Jurkat, Clone E6-1 (cell line): ENCODE data around the gene NIT1.
"Not testable (repeated sequence)": the region's sequence is repeated elsewhere in the genome, so short reads cannot be mapped to it uniquely, and the experiment has no call there.

ENCODE experiments used
- DNase-seq: peaks from one replicate; pipeline ENCODE4 v3.0.0-alpha.2; 2011; ENCODE audit warnings: low read depth, low spot score
- H3K4me3 ChIP-seq: 2 replicates; pipeline ENCODE4 v1.5.1; 2011; ENCODE audit warnings: mild to moderate bottlenecking, low read length, control low read depth, moderate library complexity

NIT1 gene

GRCh38 chr1:161100556-161100955, 17.3 kb upstream of the NIT1 start:
- no peak overlapping the region for H3K4me3 ChIP-seq
- no peak for DNase-seq

GRCh38 chr1:161106431-161106830, 11.5 kb upstream of the NIT1 start:
- no peak for DNase-seq
- no peak overlapping the region for H3K4me3 ChIP-seq

GRCh38 chr1:161111117-161111516, 6.8 kb upstream of the NIT1 start:
- DNase-seq: no peak
- H3K4me3 ChIP-seq: no peak overlapping the region

- no peak for DNase-seq
- no peak overlapping the region for H3K4me3 ChIP-seq
Measured at GRCh38 chr1:161111527-161111926, 6.4 kb upstream of the NIT1 start.

GRCh38 chr1:161113915-161114314, 4.0 kb upstream of the NIT1 start:
- no peak for DNase-seq
- no peak overlapping the region for H3K4me3 ChIP-seq

- no peak overlapping the region for H3K4me3 ChIP-seq
- DNase-seq: no peak
Measured at GRCh38 chr1:161114556-161114955, 3.3 kb upstream of the NIT1 start.

GRCh38 chr1:161115132-161115711, 2.7 kb upstream of the NIT1 start:
- H3K4me3 ChIP-seq: no peak overlapping the region
- DNase-seq: no peak

GRCh38 chr1:161115961-161116360, 1.9 kb upstream of the NIT1 start:
- not testable (repeated sequence) for H3K4me3 ChIP-seq

GRCh38 chr1:161119092-161119903, 1.4 kb downstream of the NIT1 start:
- peak; percentile 58 for DNase-seq
- H3K4me3 ChIP-seq: peak overlapping the region; percentile 100

More at GRCh38 chr1:161115961-161116360, 1.9 kb upstream of the NIT1 start:
- DNase-seq: not testable (repeated sequence)

GRCh38 chr1:161121042-161121650, 3.2 kb downstream of the NIT1 start:
- no peak for DNase-seq
- no peak overlapping the region for H3K4me3 ChIP-seq

GRCh38 chr1:161121834-161122233, 3.9 kb downstream of the NIT1 start:
- H3K4me3 ChIP-seq: no peak overlapping the region
- DNase-seq: no peak

GRCh38 chr1:161122967-161123366, 5.1 kb downstream of the NIT1 start:
- no peak for DNase-seq
- no peak overlapping the region for H3K4me3 ChIP-seq

GRCh38 chr1:161127649-161128048, 9.7 kb downstream of the NIT1 start:
- no peak overlapping the region for H3K4me3 ChIP-seq
- no peak for DNase-seq

GRCh38 chr1:161128591-161129420, 10.9 kb downstream of the NIT1 start:
- DNase-seq: no peak

GRCh38 chr1:161130266-161130665, 12.4 kb downstream of the NIT1 start:
- no peak overlapping the region for H3K4me3 ChIP-seq
- no peak for DNase-seq

More at GRCh38 chr1:161128591-161129420, 10.9 kb downstream of the NIT1 start:
- H3K4me3 ChIP-seq: no peak overlapping the region

GRCh38 chr1:161131523-161132409, 13.9 kb downstream of the NIT1 start:
- H3K4me3 ChIP-seq: peak overlapping the region; percentile 71
- no peak for DNase-seq

- peak within 1 kb of the TSS; percentile 71 for H3K4me3 ChIP-seq
- DNase-seq: peak; percentile 94
Measured at GRCh38 chr1:161132410-161133219, 14.7 kb downstream of the NIT1 start, which contains the start of gene DEDD. Gene DEDD, minus strand, starts transcription at chr1:161132667. Its CDS starts 8,205 bp downstream, at chr1:161124462.
